HepG2 (cell line): ENCODE measurements around the gene ZNF621. TPM values are rescaled to one million over a fixed set of nuclear protein-coding genes. Genes with fewer than 3 reads are reported as not detected.

Experiments
- ADNP ChIP-seq: sonication (generic); formaldehyde crosslinking; IDR thresholded peaks from 2 replicates; pipeline ENCODE4 v1.4.0; 2020; ENCODE audit warnings: missing genetic modification reagents
- BCL6 ChIP-seq: IDR thresholded peaks from 2 replicates; pipeline ENCODE4 v1.6.1; 2016; ENCODE audit warnings: missing genetic modification reagents, missing compliant biosample characterization
- CHD4 ChIP-seq: fragments of 200-600 bp; sonication (generic); IDR thresholded peaks from 2 replicates; pipeline ENCODE4 v1.7.0; 2017; ENCODE audit warnings: mild to moderate bottlenecking, low read length, borderline replicate concordance
- FOXC1 ChIP-seq: sonication (generic); formaldehyde crosslinking; IDR thresholded peaks from 2 replicates; pipeline ENCODE4 v1.8.0; 2022; ENCODE audit warnings: mild to moderate bottlenecking, missing genetic modification reagents, borderline replicate concordance
- IRF2 ChIP-seq: IDR thresholded peaks from 2 replicates; pipeline ENCODE4 v1.6.1; 2018; ENCODE audit warnings: missing genetic modification reagents, missing compliant biosample characterization
- LBX2 ChIP-seq: sonication (generic); formaldehyde crosslinking; IDR thresholded peaks from 2 replicates; pipeline ENCODE4 v1.5.0; 2020; ENCODE audit warnings: missing genetic modification reagents, mild to moderate bottlenecking, borderline replicate concordance
- PAXIP1 ChIP-seq: sonication (generic); formaldehyde crosslinking; conservative IDR thresholded peaks from 2 replicates; pipeline ENCODE4 v1.4.0; 2020; ENCODE audit warnings: mild to moderate bottlenecking, missing genetic modification reagents, moderate library complexity
- PRDM15 ChIP-seq: sonication (generic); formaldehyde crosslinking; IDR thresholded peaks from 2 replicates; pipeline ENCODE4 v1.4.0; 2020; ENCODE audit warnings: missing genetic modification reagents
- RARA ChIP-seq: IDR thresholded peaks from 2 replicates; pipeline ENCODE4 v1.6.1; 2016; ENCODE audit warnings: missing genetic modification reagents, missing compliant biosample characterization
- SETDB1 ChIP-seq: sonication (generic); formaldehyde crosslinking; IDR thresholded peaks from 2 replicates; pipeline ENCODE4 v1.5.1; 2020; ENCODE audit warnings: missing genetic modification reagents, mild to moderate bottlenecking, borderline replicate concordance
- TBX3 ChIP-seq: fragments of 450-650 bp; IDR thresholded peaks from 2 replicates; pipeline ENCODE4 v1.6.1; 2017; ENCODE audit warnings: antibody characterized with exemption, mild to moderate bottlenecking, inconsistent platforms, borderline replicate concordance
- YY1 ChIP-seq: IDR thresholded peaks from 2 replicates; pipeline ENCODE4 v1.6.1; 2011; ENCODE audit warnings: low read length, low read depth, moderate library complexity, mild to moderate bottlenecking; ENCODE audit not compliant: insufficient read depth, insufficient replicate concordance
- ZNF205 ChIP-seq: IDR thresholded peaks from 2 replicates; pipeline ENCODE4 v1.6.1; 2018; ENCODE audit warnings: missing biosample characterization, missing genetic modification reagents
- ZNF296 ChIP-seq: sonication (generic); formaldehyde crosslinking; conservative IDR thresholded peaks from 2 replicates; pipeline ENCODE4 v1.5.0; 2020; ENCODE audit warnings: mild to moderate bottlenecking, missing genetic modification reagents
- ZNF574 ChIP-seq: sonication (generic); formaldehyde crosslinking; IDR thresholded peaks from 2 replicates; pipeline ENCODE4 v1.4.0; 2020; ENCODE audit warnings: missing genetic modification reagents
- ZNF607 ChIP-seq: sonication (generic); formaldehyde crosslinking; IDR thresholded peaks from 2 replicates; pipeline ENCODE4 v1.5.1; 2020; ENCODE audit warnings: missing genetic modification reagents, mild to moderate bottlenecking, borderline replicate concordance
- polyA plus RNA-seq, 8 experiments: library from polyadenylated mRNA; depleted of rRNA in 3 of 8; stranded (reverse) in 7 of 8; unstranded in 1 of 8; fragments of >200 nt; fragmentation: Illumina TruSeq in 4 of 8; extraction: Trizol in 4 of 8; gene quantifications; 2 replicates each; pipeline versions ENCODE4 v1.2.1 to v1.2.3, GENCODE V29; 2011 to 2016; ENCODE audit warnings: low read depth in 4 of 8, missing spikeins in 1 of 8, mixed read lengths in 1 of 8; ENCODE audit not compliant: insufficient read depth in 1 of 8
- total RNA-seq, 5 experiments: library from RNA; depleted of rRNA; stranded (reverse); fragments of >200 nt; fragmentation: Illumina TruSeq; extraction: Trizol; gene quantifications; 2 replicates each; pipeline ENCODE4 v1.2.3, GENCODE V29; 2016; ENCODE audit warnings: low read depth in 1 of 5
- TF ChIP-seq, protein P1 (sequence below): IDR thresholded peaks from 2 replicates; pipeline ENCODE4 v1.6.1; 2012; ENCODE audit warnings: inconsistent platforms

ZNF621 gene
- total and polyA plus RNA-seq, 2 of the 13 experiments (the other 11 are each of a cell fraction or from before 2014, with no cell fraction given), result 13.2 to 14.9 TPM

GRCh38 chr3:40584625-40585189, 59.9 kb downstream of the ZNF621 start (continued):
- TF ChIP-seq PAXIP1 (CRISPR knock-in tag) (no peak), BCL6 (0 out of 2 replicates have a peak, but pooled peaks have one; percentile 11), FOXC1 (peak; percentile 74; the same call in 1 of the 2 replicates), ADNP (CRISPR knock-in tag) (no peak), TBX3 (no peak), ZNF574 (CRISPR knock-in tag) (no peak), PRDM15 (no peak), IRF2 (peak; percentile 31; the same call in 1 of the 2 replicates), ZNF607 (CRISPR knock-in tag) (no peak), RARA (CRISPR knock-in tag) (no peak), ZNF296 (CRISPR knock-in tag) (no peak), YY1 (peak; percentile 46), ZNF205 (CRISPR knock-in tag) (no peak), SETDB1 (CRISPR knock-in tag) (no peak), LBX2 (CRISPR knock-in tag) (no peak), CHD4 (no peak)
- TF ChIP-seq, protein P1, sequence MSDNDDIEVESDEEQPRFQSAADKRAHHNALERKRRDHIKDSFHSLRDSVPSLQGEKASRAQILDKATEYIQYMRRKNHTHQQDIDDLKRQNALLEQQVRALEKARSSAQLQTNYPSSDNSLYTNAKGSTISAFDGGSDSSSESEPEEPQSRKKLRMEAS, result no peak
